ENCODE results near the gene INPP5D.

- no peak for TF ChIP-seq EZH2 (IDR thresholded peaks at IDR 0.05; ENCODE audit: borderline replicate concordance, low read length)
- TF ChIP-seq CTCF (IDR thresholded peaks at IDR 0.05; ENCODE audit: low read length) = no peak
These were observed 192.1 kb downstream of the INPP5D start for GRCh38 chr2:233252227-233252626.

Data from OCI-LY1 (cell line).